GM19238 (cell line): ENCODE results near the gene CLDN9.

ENCODE experiments used
- DNase-seq: peaks from one replicate; pipeline ENCODE4 v3.0.0; 2011; ENCODE audit warnings: low spot score; ENCODE audit not compliant: insufficient read length

The CLDN9 gene

DNA sequence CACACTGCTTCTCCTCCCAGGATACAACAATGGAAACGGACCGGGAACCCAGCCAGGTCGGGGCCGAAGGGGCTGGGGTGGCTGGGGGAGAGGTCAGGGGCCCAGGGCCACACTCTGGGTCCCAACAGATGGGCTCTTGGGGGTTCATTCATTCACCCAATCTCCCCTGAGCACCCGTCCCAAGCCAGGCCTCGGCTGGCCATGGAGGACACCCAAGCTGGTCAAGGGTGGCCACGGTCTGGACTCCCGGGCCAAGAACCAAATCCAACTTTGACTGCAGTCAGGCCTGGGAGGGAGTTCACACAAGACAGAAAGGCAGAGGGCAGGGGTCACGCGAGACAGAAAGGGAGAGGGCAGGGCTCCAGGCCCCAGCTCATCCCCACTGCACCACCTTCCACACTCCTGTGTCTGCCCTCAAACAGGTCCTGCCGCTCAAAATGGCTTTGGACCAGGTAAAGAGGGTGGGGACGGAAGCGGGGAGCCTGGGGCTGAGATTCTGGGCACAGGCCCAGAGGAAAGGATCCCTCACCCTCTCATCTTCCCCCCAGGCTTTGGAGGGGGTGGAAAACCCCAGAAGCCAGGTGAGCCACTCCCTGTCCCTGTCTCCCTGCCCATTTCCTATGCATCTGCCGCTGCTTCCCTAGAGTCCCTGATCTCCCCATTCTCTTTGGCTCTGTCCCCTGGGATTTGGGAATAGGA lies 20.2 kb upstream of the CLDN9 start:
- no peak for DNase-seq

DNA sequence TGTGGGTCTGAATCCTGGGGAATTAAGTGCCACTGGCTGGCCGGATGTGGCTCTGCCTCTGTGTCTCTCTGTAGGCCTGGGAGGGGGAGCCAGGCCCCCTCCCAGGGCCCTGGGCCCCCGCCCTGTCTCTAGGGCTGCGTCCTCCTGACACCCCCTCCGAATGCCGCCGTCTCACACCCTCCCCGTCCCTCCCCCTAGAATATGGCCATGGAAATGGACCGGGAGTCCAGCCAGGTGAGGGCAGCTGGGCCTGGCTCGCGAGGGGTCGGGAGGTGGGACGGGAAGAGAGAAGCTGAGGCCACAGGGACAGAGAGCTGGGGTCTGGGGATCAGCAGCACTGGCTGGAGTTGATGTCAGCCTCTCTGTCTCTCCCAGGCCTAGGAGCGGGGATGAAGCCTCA lies 16.4 kb upstream of the CLDN9 start:
- no peak for DNase-seq

DNA sequence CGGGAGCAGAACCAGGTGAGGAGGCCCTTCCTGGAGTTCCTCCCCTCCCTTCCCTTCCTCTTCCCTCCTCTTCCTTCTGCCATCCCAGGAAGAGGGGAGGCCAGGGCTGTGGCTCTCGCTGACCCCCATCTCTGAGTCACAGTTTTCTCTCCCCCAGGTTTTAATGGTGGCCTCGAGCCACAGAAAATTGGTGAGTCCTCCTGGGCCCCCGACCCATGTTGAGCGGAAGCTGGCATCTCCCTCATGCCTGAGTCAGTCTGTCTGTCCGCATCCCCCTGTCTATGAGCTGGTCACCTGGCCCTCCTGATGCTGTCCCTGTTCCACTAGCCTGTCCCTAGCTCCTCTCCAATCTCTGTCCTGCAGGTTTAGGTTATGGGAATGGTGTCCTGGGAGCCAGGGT lies 12.8 kb upstream of the CLDN9 start:
- no peak for DNase-seq

DNA sequence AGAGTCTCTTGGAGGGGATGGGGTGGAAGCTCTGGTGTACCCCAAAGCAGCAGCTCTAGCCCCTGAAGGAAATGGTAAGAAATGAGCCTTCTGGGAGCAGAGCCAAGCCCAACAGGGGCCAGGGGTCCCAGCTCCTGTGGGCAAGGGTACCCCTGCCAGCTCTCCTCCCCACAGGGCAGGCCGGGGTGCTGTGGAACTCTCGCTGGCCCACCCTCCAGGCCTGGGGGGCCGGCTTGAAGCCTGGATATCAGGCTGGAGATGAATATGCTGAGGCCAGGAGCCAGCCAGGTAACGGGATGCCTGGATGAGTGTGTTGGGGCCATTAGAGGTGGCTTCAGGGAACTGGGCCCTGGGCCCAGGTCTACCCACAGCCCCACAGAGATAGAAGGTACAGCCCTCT lies 12.2 kb upstream of the CLDN9 start:
- no peak for DNase-seq

DNA sequence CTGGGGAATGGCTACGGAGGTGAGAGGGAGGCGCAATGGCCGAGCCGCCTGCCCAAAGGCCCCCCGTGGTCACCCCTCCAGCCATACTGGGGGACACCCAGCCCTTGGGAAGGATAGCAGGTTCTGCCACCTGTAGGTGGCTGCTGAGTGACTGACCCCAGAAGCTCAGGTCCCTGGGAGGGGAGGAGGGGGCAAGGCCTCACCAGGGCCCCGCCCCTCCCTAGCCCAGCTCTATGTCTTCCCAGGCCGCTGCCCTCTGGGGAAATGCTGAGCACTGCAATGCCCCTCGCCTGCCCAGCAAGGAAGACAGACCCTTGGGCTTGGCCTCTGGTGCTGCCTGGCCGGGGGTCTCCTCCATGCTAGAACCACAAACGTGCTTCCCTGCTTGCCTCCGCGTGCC lies 11.4 kb upstream of the CLDN9 start:
- no peak for DNase-seq

DNA sequence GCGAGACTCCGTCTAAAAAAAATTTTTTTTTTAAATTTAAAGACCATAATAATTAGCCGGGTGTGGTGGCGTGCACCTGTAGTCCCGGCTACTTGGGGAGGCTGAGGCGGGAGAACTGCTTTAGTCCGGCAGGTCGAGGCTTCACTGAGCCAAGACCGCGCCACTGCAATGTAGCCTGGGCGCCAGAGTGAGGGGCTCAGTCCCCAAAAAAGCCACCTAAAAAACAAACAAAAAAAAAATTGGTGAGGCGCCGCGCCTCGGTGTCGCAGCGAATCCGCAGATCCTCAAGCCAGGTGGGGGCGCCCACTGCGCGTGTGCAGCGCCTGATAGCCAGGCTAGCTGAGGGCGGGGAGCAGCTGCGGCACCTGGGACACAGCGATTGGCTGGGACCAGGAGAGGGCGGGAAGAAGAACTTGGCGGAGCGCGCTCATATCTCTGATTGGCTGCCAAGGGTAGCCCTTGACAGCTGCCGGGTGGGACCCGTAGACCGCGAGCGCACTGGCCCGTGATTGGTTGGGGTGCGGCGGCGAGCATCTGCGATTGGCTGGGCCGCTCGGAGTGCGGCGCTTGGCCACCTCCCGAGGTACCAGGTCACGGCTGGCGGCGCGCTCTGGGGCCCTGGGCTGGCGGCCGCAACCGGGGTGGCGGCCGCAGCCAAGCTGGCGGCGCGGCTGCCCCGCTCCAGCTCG lies 9.0 kb upstream of the CLDN9 start:
- peak; percentile 100 for DNase-seq

DNA sequence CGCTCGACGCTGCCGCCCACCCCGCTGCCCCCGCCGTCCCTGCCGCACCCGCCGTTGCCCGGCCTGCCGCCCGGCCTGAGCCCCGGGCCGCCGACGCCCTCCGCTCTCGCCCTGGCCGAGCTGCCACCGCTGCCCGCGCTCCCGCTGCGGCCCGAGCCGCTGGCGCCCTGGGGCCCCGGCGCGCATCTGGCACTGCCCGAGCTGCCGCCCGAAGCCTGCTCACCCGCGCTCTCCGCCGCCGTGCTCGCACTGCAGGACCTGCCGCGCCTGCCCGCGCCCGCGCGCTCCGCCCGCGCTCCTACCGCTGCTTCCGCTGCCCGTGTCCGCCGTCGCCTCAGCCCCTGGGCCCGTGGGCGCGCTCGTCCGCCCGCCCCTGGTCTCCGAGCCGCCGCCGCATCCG lies 8.4 kb upstream of the CLDN9 start:
- DNase-seq = no peak

DNA sequence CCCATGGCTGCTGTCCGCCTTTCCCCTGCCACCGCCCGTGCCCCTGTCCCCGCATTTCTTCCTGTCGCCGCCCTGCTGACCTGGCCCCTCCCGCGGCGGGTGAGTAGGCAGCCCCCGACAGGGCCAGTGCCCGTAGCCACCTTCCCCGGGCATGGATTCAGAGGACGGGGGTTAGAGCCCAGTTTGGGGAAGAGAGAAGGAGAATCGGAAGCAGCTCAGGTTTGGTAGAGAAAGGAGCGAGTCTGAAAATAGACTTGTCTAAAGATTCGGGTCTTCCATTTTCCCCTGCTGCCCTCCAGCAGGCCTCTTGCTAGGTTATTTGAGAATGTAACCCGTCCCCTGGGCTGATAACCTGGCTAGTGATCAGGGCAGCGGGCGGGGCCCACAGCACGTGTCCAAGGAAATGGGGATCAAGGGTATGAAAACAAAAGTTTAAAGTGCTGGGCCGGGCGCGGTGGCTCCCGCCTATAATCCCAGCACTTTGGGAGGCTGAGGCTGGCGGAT lies 7.9 kb upstream of the CLDN9 start:
- DNase-seq = no peak

DNA sequence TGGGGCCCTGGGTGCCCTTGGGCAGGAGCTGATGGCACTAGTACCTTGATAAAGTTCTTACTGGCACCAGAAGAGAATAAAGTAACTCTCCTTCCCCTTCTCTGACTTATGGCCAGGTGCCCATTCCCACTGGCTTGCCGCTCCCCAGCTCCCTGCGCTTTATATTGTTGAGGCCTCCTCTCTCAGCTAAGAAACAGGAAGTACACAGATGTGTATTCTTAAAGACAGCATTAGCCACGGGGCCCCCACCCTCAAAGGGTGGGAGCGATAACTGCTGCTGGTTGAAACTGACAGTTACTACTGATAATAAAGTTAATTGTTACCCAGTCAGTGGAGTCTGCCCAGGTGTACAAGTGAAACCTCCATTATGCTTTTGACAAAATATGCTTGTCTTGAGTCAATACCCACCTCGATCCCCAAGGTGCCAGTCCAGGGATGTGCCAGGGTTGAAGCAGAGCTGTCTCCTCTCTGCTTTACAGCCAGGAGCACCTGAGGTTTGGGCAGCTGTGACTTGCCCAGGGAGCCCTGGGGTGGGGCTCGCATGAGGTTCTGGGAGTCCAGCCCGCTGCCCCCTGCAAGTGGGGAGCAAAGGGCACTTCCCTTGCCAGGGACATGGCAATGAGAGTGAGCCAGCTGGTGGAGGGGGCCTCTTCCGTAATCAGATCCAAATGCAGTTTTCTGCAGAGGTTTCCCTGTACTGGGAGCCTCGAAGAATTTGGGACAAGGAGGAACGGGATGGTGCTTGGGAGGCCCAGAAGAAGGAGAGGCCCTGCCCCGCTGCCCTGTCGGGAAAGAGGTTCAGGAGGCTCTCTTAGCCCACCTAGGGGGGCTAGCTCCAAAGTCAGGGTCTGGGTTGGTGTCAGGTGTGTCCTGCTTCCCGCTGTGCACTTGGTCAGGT lies 5.4 kb upstream of the CLDN9 start:
- peak; percentile 48 for DNase-seq

DNA sequence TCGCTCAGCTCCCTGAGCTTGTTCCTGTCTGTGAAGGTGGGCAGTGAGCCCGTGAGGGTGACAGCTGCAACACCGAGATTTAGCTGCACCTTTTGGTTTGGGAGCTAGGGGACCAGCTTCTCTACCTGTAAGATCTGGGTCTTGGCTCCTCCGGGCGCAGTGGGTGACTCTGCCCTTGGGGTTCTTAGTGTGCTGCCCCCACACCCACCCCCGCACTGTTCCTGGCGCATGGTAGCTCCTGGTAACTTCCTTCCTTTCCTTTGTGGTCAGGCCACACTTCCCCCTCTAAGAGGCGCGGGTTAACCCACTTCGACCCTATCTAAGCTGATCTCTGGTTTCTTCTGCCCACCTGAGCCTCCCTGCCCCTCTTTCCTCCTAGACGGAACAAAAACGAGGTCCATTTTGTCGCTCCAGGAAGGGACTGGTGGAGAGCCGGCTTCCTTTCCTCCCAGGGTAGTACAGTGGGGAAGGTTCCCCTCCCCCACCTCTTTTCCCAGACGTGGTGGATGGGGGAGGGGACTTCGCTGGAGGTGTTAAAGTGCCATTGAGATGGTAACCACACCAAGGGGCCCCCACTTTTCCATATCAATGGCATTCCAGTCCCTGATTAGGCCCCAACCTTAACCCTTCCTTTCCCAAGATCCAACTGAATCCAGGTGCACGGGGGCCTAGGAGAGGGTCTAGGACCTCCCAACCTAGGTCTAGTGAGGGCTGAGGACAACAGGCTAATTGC lies 4.6 kb upstream of the CLDN9 start:
- DNase-seq = no peak

DNA sequence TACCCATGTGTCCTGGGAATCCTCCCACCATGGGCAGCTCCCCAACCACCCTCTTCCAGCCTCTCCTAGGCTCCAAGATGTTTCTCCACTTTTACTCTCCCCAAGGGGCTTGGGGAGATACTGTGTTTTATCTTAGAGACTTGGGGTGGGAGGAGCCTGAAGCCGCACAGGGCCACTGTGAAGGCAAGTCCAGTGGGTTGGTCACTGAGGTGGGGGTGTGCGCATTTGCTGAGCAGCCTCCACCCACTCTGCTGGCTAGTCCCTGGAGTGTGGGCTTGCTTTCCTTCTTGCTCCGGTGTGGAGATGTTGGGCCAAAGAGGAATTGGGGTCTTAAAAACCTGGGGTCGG lies 4.1 kb upstream of the CLDN9 start:
- DNase-seq = no peak

DNA sequence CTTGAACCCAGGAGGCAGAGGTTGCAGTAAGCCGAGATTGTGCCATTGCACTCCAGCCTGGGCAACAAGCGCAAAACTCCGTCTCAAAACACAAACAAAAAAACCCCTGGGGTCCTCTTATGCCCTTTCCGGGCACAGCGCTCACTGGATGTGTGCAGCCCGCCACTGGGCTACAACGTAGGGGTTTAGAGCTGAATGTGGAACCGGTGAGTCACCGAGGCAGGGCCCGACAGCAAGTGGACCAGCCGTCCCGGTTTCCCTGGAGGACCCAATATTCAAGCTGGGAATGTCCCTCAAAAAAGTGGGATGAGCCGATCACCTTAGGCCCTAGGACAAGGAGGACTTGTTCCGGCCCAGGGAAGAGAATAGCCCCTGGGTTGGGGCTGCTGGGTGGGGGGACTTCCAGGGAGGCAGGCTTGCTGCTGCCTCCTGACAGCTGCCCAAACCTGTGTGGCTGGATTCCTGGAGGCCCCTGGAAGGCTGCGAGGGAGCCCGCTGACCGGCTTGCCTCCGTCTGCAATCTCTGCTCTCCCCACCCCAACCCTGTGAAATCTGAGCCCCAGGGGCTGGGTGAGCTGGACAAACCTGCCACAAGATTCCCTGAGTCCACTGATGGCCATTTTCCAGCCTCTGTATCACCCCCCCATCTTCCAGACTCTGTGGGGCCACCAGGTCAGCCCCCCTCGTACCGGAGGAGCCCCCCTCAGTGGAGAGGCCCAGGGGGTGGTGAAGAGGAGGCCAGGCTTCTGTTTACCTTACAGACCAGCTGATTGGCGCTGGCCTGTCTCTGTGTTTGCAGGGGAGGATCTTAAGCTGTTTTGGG lies 2.9 kb upstream of the CLDN9 start:
- DNase-seq = no peak

DNA sequence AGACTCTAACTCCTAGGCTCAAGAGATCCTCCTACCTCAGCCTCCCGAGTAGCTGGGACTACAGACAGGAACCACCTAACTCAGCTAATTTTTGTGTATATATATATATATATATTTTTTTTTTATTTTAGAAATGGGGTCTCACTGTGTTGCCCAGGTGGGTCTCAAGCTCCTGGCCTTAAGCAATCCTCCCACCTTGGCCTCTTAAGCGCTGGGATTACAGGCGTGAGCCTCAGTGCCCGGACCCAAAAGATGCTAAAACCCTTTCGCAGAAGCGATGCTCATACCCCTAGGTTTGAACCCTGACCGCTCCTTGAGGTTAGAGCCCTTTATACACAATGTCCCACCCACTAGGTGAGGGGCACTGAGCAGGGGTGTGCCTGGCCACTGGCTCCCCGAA lies 2.2 kb upstream of the CLDN9 start:
- DNase-seq = no peak

DNA sequence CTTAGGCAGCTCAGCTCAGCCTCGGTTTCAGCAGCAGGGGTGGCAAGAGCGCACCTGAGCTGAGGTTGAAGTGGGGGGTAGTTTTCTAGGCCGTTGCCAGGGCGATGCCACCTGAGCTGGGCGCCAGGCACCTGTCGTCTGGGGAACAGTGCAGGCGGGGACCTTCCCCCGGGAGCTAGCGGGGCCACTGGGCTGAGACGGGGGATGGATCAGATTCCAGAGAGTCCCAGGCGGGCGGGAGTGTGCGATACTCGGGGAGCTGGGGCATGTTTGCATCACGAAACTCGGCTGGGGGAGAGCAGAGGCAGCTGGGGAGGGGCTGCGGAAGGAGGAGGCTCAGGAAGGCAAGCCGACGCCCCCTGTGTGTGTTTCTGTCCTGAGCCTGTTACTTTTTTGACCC lies 477 bp upstream of the CLDN9 start:
- no peak for DNase-seq

DNA sequence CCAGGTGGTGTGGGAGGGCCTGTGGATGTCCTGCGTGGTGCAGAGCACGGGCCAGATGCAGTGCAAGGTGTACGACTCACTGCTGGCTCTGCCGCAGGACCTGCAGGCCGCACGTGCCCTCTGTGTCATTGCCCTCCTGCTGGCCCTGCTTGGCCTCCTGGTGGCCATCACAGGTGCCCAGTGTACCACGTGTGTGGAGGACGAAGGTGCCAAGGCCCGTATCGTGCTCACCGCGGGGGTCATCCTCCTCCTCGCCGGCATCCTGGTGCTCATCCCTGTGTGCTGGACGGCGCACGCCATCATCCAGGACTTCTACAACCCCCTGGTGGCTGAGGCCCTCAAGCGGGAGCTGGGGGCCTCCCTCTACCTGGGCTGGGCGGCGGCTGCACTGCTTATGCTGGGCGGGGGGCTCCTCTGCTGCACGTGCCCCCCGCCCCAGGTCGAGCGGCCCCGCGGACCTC lies 798 bp downstream of the CLDN9 start:
- no peak for DNase-seq

DNA sequence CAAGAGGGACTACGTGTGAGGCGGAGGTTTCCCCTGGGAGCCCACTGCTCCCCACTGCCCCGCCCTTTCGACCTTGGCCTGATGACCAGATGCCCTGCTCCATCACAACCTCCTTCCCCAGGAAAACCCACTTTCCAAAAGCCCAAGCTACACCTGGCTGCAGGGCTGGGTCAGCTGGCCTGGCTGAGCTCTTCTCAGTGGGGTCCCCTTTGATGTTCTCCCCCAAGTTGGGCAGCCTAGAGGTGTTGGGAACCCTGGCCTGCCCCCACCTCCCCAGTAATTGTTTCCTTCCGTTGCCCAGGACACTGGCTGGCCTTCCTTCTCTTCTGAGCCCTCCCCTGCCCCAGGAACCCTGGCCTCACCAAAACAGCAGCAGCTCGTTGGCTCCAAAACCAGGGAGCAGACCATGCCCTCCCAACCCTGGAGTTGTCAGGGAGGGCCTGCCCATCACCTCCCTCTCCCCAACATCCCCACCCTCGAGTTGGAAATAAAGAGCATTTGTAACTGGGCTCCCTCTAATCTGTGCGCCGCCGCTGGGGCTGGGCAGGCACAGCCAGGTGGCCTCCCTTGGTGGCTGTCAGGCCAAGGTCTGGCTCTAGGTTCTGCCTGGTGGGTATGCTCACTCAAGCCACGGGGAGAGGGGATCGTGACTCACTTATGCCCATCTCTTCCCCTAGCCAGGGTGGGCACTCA lies 1.4 kb downstream of the CLDN9 start:
- no peak for DNase-seq

DNA sequence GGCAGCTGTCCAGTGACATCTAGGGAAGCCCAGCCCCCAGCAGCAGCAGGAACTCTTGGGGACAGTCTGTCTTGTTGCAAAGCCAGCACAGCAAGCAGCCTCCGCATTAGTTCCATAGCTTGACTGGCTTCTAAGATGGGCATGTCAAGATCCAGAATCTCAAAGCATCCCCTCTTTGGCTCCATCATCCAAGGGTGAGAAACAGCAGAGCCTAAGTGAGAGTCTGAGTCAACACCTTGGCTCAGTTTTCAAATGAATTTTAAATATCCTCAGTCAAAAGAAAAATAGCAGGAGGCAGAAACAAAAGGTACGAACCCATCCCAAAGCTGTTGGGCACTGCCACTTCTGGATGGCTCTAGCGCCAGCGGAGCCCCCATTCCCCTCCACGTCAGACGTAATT lies 2.2 kb downstream of the CLDN9 start:
- no peak for DNase-seq

DNA sequence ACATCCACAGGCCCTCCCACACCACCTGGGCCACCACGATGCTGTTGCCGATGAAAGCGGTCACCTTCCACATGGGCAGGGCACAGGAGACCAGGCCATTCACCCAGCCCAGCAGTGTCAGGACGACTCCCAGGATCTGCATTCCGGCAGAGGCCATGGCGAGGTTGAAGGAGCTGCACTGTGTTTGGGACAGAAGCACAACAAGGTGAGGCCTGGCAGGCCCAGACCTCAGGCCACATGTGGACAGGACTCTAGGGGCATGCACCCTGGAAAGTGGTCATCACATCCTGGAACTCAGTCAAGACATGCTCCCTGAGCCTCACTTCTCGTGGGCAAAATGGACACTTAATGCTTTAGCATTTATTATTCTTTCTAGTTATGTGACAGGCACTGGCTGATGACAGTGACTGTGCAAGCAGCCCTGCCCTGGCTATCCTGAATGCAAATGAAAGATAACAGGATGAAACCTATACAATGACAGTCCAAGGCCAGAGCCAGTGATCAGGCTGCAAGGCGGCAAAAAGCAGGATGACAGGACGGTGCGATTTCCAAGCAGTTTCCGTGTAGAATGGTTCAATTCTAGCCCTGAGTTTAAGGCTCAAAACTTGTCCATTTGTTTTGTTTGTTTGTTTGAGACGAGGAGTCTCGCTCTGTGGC lies 3.3 kb downstream of the CLDN9 start:
- DNase-seq = no peak

DNA sequence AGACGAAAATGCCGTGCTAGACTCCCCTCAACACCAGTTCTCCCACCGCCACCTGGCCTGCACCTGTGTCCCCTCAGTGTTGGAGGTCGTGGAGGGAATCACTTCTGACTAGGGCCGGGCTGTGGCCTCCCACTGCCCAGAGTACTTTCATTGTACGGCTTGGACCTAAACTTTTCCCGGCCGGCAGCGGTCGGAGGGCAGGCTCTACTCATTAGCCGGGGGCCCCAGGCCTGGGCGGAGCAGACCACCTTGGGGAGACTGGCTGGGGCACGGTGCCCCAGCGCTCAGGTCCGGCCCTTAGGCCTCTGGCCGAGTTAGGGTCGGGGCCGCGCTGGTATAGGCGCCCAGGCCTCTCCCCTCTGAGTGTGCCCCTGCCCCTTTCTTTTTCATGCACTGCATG lies 4.6 kb downstream of the CLDN9 start:
- no peak for DNase-seq
